Measurements from ENCODE around the gene POT1. TPM values are rescaled to one million over a fixed set of nuclear protein-coding genes. Genes with fewer than 3 reads are reported as not detected.

Gene POT1
- total and polyA plus RNA-seq, 2 of the 8 experiments (the other 6 are each of a cell fraction or from before 2014, with no cell fraction given): 13.1 to 22.8 TPM

DNA sequence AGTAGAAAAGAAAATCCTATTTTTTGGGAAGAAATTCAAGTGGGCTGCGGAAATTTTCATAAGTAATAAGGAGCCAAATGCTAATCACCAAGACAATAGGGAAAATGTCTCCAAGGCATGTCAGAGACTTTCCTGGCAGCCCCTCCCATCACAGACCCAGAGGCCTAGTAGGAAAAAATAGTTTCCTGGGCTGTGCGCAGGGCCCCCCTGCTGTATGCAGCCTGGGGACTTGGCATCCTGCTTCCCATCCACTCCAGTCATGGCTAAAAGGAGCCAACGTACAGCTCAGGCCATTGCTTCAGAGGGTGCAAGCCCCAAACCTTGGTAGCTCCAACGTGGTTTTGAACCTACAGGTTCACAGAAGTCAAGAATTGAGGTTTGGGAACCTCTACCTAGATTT lies 12.8 kb upstream of the POT1 start:
- Histone ChIP-seq H3K4me2 (ENCODE audit: insufficient read depth in 1 of 2, low read depth in 2 of 2, low read length in 2 of 2) (no peak overlapping the region), H3K14ac (ENCODE audit: insufficient read length) (no peak overlapping the region), H2BK5ac (ENCODE audit: low read depth, low read length) (no peak overlapping the region), H2BK12ac (ENCODE audit: low read depth, low read length) (no peak overlapping the region), H3K23me2 (ENCODE audit: low read depth, low read length) (no peaks in the 10 kb centered on the region), H3K56ac (replicated peaks; ENCODE audit: insufficient read length, low read depth, low read length) (no peak overlapping the region), H2AFZ (ENCODE audit: low read length) (no peak overlapping the region), H2AK5ac (ENCODE audit: low read depth, low read length) (no peak overlapping the region), H3K23ac (ENCODE audit: insufficient read length) (no peak overlapping the region), H3K27me3 (replicated peaks in 1 of 4; ENCODE audit: control insufficient read depth in 3 of 4, extremely low read depth in 1 of 4, insufficient read depth in 3 of 4, low read length in 3 of 4) (no peaks in the 10 kb centered on the region), H3K4me1 (replicated peaks in 1 of 4; ENCODE audit: control insufficient read depth in 3 of 4, insufficient read depth in 4 of 4, low read length in 3 of 4) (no peaks in the 10 kb centered on the region), H3K79me2 (ENCODE audit: control insufficient read depth in 1 of 2, insufficient read depth in 2 of 2, low read length in 2 of 2) (no peaks in the 10 kb centered on the region), H4K8ac (ENCODE audit: extremely low read depth, insufficient read depth, low read length) (no peak overlapping the region), H3K9ac (replicated peaks in 1 of 4; ENCODE audit: extremely low read depth in 1 of 4, low read depth in 3 of 4, low read length in 3 of 4) (no peak overlapping the region), H2BK15ac (ENCODE audit: low read length) (no peak overlapping the region), H3K9me3 (ENCODE audit: insufficient read depth in 2 of 2, low read depth in 1 of 2, low read length in 1 of 2) (no peaks in the 10 kb centered on the region), H3K79me1 (ENCODE audit: low read depth, low read length) (no peaks in the 10 kb centered on the region), H3K18ac (ENCODE audit: extremely low read depth, low read length) (no peak overlapping the region), H3K4me3 (ENCODE audit: extremely low read depth in 1 of 4, insufficient read depth in 2 of 4, low read depth in 3 of 4, low read length in 4 of 4) (no peak overlapping the region), H4K5ac (ENCODE audit: insufficient read length, low read depth, low read length) (no peak overlapping the region), H2BK20ac (ENCODE audit: low read length) (no peak overlapping the region), H4K91ac (replicated peaks; ENCODE audit: insufficient read length, low read length) (no peak overlapping the region), H3K4ac (replicated peaks; ENCODE audit: insufficient read length, low read depth, low read length) (no peak overlapping the region), H3K36me3 (ENCODE audit: control insufficient read depth in 2 of 4, insufficient read depth in 4 of 4, low read length in 3 of 4) (no peaks in the 10 kb centered on the region), H2BK120ac (replicated peaks; ENCODE audit: low read depth, low read length) (no peak overlapping the region), H3K27ac (ENCODE audit: low read depth, low read length) (no peak overlapping the region), H4K20me1 (replicated peaks in 1 of 2; ENCODE audit: control insufficient read depth in 1 of 2, insufficient read depth in 2 of 2, low read length in 2 of 2) (no peaks in the 10 kb centered on the region)
- POLR2A ChIA-PET (ENCODE audit: partially characterized antibody): no interaction called here
- FAIRE-seq: no peak
- TF ChIP-seq SIN3A (conservative IDR thresholded peaks at IDR 0.05 in 1 of 2, IDR thresholded peaks at IDR 0.05 in 1 of 2; ENCODE audit: low read depth in 1 of 2, low read length in 2 of 2) (no peak), SAP30 (IDR thresholded peaks at IDR 0.05; ENCODE audit: insufficient read depth, insufficient replicate concordance, low read length) (no peak), CBX5 (IDR thresholded peaks at IDR 0.05; ENCODE audit: low read depth, low read length) (no peak), RBBP5 (IDR thresholded peaks at IDR 0.05; ENCODE audit: borderline replicate concordance, low read depth, low read length) (no peak), CTBP2 (IDR thresholded peaks at IDR 0.05; ENCODE audit: borderline replicate concordance, insufficient read depth, insufficient read length, low read length) (no peak), MAFK (IDR thresholded peaks at IDR 0.05; ENCODE audit: low read depth, low read length) (no peak)
- TF ChIP-seq, protein P1, sequence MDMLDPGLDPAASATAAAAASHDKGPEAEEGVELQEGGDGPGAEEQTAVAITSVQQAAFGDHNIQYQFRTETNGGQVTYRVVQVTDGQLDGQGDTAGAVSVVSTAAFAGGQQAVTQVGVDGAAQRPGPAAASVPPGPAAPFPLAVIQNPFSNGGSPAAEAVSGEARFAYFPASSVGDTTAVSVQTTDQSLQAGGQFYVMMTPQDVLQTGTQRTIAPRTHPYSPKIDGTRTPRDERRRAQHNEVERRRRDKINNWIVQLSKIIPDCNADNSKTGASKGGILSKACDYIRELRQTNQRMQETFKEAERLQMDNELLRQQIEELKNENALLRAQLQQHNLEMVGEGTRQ (IDR thresholded peaks at IDR 0.05; ENCODE audit: low read length): no peak
- no peak for DNase-seq (ENCODE audit: low read depth in 1 of 2, low spot score in 2 of 2)
- CTCF ChIA-PET (ENCODE audit: partially characterized antibody): no interaction called here
- WGBS, 2 experiments (ENCODE audit: extremely low coverage in 1 of 2, insufficient coverage in 1 of 2, insufficient read length in 1 of 2, insufficient replicate concordance in 2 of 2, low coverage in 1 of 2, low lambda C conversion rate in 2 of 2, missing lambda C conversion rate in 1 of 2): 83% methylated on average over 4 of the region's 4 CpGs; no CpG with 5 or more reads in 1 of the 2 experiments
